G401 (cell line): ENCODE results near the gene TOP2A. TPM values are rescaled to one million over a fixed set of nuclear protein-coding genes. Genes with fewer than 3 reads are reported as not detected.

ENCODE experiments used
- DNase-seq: peaks from one replicate; pipeline ENCODE4 v3.0.0-alpha.2; 2015; ENCODE audit warnings: low spot score
- in situ Hi-C: cut with HindIII; loops from 2 replicates; pipeline ENCODE4 v1.10.0; 2016; ENCODE audit warnings: low sequenced_read_pairs, mixed read lengths
- total RNA-seq: library from RNA; depleted of rRNA; stranded (reverse); fragments of >200 nt; shearing (Covaris generic); gene quantifications from 2 replicates; pipeline ENCODE4 v1.2.3, GENCODE V29; 2014

TOP2A gene
- total RNA-seq, 1 experiment from 2014 or later = 277 TPM

DNA sequence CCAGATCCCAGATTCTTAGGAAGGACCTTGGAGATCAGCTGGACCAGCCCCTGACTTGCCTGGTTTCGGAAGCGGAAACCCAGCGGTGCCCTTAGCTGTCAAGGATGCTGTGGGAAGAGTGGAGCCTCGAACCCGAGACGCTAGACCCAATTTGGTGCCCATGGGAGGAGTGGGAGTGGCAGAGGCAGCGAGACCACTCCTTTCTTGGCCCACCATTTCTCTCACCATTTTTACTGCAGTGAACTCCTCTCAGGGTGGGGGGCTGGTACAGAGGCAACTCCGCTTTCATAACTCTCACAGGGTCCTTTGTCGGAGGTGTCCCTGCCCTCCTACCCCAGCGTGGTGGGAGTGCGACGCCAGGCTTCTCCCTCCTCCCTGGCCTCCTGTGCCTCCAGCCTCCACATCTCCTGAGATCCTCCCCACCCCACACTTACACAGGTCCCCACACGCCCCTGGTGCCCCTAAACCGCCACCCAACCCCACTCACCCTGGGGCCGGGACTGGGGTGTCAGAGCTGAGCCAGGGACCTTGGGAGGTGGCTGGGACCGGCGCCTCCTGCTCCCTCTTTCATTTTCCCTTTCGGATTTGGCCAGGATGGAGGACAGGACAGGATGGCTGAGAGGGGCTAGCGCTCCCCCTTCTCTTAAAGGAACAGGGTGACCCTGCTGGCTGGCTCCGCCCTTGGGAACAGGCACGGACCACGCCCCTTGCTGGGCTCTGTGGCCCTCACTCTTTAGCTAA is 53.4 kb downstream of the TOP2A start, which contains the start of gene GJD3:
Gene GJD3 (minus strand): TSS at position 617 of the 741 bp plus-strand sequence. CDS start 922 bp downstream, outside the sequence.
- DNase-seq = no peak
- in situ Hi-C loops = no loop called here

DNA sequence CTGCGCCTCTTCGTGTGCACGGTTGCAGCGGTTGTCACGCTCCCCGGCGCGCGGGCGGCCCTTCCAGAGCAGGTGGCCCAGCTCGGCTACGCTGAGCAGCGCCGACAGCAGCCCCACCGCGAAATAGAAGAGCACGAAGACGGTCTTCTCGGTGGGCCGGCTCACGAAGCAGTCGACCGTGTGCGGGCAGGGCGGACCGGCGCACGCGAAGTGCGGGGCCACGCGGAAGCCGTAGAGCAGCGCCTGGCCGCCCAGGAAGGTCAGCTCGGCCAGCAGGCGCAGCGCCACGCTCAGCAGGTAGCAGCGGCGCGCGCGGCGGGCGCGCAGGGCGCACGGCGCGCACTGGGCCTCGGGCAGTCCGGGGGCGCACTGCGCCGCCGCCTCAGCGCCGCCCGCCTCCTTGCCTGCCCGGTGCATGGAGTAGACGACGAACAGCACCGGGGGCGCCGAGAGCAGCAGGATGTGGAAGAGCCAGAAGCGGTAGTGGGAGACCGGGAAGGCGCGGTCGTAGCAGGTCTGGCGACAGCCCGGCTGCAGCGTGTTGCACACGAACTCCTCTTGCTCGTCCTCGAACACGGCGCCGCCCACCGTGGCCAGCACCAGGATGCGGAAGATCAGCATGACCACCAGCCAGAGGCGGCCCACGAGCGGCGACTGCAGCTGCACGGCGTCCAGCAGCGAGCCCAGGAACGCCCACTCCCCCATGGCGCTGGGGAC is 54.4 kb downstream of the TOP2A start:
- DNase-seq = no peak
- in situ Hi-C loops = no loop called here

DNA sequence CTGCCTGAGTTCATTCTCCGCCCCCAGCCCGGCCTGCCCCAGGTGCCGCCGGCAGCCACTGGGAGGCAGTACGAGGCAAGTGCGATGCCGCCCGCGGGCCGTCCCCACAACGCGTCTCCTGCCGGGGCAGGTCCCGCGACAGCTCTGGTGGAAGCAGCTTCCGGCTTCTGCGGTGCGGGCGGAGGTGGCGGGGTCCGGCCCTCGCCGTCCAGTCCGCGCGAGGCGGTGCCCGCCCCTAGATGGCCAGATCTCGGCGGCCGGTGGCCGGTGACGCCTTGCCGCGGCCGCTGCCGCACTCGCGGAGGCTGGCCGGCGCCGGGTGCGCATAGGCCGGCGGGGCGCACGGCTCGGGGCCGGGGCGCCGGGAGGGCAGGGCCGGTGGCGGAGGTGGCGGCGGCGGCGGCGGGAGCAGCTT is 55.0 kb downstream of the TOP2A start:
- in situ Hi-C loops = no loop called here
- DNase-seq = no peak

DNA sequence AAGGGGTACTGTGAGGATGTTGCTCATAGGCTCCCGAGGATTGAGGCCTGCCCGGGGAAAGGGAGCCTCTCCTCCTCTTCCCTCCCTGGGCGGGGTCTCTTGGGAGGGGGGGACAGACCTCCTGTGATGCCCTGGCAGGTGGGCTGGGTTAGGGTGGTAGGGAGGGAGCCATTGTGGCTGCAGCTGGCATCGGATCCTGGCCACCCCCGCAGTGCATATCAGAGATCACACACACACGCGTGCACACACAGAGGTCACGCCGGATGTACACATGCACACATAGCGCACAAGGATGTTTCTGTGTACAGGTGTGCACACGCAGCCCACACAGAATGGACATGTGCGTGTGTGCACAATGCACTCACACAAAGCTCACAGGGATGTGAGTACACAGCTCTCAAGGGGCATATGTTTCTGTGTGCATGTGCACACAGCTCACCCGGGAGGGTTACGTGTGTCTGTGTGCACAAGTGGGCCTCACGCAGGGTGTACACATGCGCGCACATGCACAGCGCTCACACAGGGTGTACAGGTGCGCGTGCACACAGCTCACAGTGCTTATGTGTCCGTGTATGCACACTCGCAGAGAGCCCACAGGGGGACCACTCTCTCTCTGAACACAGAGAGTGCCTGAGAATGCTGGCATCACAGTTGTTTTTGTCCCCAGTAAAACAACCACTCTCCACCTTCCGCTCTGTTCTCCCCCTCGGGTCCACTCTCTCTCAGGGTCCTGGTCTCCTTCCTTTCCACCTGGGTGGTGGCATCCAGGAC is 55.6 kb downstream of the TOP2A start:
- no peak for DNase-seq
- in situ Hi-C loops = no loop called here

DNA sequence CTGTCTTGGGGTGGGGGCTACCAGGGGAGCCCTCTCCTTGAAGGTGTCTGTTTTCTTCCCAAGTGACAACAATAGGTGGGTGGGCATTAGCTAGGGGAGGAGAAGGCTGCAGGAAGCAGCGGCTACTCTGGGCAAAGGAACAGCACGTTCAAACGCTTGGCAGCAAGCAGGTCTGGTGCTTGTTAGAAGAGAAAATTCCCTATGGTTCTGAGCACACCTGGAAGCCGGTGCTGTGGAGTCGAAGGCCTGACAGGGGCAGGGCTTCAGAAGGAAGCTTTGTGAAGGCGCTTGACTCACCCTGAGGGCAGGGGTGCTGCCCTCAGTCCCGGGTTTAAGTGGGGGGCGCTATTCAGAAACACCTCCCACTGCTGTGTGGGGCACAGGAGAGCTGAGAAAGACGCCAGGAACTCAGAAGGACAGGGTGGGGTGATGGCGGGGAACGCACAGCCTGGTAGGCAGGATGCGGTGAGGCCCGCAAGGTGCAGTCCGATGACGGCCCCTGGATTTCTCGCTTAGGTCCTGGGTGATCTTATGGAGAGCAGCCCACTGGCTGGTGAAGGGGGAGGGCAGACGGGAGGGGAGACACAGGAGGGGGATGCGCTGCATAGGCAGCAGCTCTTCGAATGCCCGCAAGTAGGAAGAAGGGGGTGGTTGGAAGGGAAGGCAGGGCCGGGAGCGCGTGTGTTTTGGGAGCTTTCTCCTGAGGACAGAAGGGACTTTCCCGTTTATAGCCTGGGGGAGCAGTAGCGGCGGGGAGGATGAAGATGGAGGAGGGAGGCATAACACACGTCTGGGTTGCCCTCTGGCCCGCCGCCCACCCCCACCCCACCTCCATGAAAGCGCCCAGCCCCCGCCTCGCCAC is 56.4 kb downstream of the TOP2A start:
- no peak for DNase-seq
- in situ Hi-C loops = no loop called here

DNA sequence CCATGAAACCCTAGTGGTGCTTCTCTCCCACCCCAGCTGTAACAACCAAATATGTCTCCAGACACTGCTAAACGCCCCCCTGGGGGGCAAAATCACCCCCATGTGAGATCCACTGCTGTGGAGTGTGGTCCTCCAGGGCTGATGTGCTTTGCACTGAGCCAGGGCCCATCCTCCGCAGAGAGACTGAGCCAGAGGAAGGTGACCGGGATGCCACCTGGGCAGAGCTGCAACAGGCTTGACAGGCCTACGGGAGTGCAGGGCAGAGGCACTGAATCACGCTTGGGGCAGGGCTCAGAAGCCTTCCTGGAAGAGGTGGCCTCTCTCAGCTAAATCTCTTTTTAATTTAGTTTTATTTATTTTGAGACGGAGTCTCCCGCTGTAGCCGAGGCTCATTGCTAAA is 57.6 kb downstream of the TOP2A start:
- DNase-seq = no peak
- in situ Hi-C loops = no loop called here

DNA sequence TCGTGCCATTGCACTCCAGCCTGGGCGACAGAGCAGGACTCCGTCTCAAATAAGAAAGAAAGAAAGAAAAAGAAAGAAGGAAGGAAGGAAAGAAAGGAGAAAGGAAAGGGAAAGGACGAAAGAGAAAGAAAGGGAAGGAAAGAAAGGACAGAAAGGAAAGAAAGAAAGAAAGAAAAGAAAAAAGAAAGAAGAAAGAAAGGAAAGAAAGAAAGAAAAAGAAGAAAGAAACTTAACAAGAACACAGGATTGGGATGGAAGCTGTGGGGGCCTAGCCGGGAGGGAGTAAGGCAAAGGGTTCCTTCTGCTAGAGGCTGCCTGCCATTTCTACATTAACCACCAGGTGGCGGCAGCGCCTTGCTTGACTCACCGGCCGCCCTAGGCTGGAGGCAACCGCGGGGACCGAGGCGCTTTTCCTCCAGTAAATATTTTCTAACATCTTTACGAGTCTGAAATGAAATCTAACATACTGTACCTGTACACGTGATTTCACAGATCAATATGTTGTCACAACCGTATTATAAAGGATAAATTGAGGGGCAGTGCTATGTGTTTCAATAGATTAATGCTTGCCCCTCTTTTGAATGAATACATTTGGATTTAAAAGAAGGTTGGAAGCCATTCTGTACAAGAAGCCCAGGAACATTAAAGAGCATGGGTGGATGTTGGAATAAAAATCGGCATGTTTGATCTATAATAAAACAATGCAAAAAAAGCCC is 59.2 kb downstream of the TOP2A start:
- in situ Hi-C loops = no loop called here
- DNase-seq = peak; percentile 90

DNA sequence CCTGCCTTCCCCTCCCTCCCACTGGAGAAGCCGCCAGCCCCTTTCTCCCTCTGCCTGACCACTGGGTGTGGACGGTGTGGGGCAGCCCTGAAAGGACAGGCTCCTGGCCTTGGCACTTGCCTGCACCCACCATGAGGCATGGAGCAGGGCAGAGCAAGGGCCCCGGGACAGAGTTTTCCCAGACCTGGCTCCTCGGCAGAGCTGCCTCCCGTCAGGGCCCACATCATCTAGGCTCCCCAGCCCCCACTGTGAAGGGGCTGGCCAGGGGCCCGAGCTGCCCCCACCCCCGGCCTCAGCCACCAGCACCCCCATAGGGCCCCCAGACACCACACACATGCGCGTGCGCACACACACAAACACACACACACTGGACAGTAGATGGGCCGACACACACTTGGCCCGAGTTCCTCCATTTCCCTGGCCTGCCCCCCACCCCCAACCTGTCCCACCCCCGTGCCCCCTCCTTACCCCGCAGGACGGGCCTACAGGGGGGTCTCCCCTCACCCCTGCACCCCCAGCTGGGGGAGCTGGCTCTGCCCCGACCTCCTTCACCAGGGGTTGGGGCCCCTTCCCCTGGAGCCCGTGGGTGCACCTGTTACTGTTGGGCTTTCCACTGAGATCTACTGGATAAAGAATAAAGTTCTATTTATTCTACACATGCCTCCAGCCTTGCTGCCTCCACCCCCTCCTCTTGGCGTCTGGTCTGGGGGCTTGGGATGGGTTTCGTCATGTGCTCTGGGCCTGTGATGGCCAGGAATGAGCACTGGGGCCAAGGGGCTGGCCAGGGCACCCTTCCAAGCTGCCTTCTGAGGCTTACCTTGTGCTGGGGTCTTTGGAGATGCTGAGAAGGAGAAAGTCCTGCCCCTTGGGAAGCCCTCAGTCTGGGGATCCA is 60.5 kb downstream of the TOP2A start:
- no peak for DNase-seq
- in situ Hi-C loops = no loop called here

DNA sequence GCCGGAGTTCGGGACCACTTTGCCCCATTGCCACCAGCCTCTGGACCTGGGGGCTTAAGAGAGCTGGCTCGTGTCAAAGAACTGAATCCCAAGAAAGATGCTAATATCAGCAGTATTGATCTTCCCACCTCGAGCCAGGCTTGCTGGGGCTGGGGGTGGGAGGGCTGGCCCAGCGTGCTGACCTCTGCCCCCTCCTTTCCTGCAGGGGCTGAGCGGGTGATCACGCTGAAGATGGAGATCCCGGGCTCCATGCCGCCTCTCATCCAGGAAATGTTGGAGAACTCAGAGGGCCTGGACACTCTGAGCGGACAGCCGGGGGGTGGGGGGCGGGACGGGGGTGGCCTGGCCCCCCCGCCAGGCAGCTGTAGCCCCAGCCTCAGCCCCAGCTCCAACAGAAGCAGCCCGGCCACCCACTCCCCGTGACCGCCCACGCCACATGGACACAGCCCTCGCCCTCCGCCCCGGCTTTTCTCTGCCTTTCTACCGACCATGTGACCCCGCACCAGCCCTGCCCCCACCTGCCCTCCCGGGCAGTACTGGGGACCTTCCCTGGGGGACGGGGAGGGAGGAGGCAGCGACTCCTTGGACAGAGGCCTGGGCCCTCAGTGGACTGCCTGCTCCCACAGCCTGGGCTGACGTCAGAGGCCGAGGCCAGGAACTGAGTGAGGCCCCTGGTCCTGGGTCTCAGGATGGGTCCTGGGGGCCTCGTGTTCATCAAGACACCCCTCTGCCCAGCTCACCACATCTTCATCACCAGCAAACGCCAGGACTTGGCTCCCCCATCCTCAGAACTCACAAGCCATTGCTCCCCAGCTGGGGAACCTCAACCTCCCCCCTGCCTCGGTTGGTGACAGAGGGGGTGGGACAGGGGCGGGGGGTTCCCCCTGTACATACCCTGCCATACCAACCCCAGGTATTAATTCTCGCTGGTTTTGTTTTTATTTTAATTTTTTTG is 61.6 kb downstream of the TOP2A start:
- in situ Hi-C loops = no loop called here
- no peak for DNase-seq

DNA sequence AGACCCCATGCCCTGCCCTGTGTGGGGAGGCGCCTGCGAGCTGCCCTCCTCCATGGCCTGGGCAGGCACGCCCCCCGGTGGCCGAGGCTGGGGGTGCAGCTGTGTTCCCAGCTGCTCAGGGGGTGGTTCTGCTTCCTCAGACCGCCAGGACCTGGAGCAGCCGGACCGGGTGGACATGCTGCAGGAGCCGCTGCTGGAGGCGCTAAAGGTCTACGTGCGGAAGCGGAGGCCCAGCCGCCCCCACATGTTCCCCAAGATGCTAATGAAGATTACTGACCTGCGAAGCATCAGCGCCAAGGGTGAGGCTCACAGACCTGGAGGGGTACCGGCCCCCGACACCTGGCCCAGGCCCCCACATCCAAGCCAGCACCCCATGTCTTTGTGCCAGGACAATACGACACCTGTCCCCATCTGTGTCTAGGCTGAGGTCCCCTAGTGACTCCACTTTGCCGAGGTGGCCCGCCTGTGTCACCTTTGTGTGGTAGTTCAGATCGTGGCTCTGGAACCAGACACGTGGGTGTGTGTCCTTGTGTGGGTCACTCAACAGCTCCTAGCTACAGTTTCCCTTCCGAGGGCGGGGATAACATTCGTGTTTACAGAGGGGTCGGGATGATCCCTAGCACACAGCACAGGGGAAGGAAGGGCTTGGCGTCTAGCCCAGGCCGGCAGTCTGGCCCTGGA is 62.4 kb downstream of the TOP2A start:
- peak; percentile 53 for DNase-seq
- in situ Hi-C loops = no loop called here

DNA sequence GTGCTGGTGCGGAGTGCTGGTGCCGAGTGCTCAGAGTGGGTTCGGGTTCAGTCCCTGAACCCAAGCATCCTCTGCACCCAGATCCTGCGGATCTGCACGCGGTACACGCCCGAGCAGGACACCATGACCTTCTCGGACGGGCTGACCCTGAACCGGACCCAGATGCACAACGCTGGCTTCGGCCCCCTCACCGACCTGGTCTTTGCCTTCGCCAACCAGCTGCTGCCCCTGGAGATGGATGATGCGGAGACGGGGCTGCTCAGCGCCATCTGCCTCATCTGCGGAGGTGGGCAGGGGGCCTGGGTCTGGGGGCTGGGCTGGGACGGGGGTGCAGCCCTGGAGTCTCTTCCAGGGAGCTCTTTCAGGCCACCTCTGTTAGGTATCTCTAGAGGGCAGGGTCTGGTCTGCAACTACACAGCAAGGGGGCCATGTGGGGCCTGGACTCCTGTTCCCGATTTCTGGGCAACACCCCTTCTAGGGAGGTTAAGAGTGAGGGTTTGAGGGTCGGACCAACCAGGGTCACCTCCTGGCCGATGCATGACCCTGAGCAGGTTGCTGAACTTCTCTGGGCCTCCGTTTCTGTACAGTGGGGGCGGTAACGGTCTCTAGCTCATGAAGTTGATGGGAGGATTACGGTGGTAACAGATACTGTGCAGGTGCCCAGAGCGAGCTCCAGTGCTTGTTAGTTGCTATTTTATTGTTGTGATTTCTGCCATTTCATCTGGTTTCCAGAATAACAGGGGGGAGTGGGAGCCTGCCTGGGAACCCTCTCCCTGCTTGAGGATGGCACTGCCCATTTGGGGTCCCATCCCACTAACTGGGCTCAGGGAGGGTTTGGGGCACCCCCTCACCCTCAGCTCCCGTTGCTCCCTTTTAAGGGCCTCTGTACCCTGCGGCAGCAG is 63.2 kb downstream of the TOP2A start:
- DNase-seq = no peak
- in situ Hi-C loops = no loop called here

DNA sequence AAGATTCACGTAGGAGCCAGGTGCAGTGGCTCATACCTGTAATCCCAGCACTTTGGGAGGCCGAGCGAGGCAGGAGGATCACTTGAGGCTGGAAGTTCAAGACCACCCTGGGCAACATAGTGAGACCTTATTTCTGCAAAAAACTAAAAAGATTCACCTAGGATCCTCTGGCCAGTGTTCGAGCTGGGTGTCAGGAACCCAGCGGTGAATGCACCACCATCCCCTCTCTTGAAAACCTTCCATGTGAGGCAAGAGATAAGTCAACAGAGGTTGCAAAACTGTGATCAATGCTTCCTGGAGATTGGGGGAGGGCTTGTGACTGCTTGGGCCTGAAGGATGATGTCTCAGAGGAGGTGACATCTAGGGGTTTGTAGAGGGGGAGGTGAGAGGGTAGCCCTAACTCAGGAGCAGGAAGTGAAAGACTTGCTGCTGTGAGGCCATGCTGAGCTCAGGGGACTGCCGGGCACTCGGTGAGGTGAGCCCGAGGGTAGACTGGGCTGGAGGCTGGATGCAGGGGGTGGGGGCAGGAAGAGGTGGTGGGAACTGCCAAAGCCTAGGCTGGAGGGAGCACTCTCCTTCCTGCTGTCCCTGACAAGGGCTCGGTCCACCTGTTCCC is 64.8 kb downstream of the TOP2A start:
- in situ Hi-C loops = no loop called here
- no peak for DNase-seq

DNA sequence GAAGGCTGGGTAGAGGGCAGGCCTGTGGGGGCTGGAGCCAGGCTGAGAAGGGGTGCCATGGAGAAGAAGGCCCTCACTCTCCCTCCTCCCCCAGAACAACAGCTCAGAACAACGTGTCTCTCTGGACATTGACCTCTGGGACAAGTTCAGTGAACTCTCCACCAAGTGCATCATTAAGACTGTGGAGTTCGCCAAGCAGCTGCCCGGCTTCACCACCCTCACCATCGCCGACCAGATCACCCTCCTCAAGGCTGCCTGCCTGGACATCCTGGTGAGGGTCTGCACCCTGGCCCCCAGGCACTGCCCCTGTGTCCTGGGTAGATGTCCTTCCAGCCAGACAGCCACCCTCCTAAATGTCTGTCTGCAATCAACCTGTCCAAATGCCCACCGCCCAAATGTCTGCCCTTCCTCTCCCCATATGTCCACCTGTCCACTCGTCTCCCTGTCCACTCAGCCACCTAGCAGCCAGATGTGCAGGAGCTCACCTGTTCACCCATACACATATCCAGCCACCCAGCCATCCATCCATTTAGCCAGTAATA is 65.4 kb downstream of the TOP2A start:
- in situ Hi-C loops = no loop called here
- DNase-seq = no peak
